ENCODE results near the gene JRKL. TPM values are rescaled to one million over a fixed set of nuclear protein-coding genes. Genes with fewer than 3 reads are reported as not detected.

The JRKL gene
- total and polyA plus RNA-seq, 2 of the 13 experiments (the other 11 are each of a cell fraction or from before 2014, with no cell fraction given), result 3.2 to 4.5 TPM

DNA sequence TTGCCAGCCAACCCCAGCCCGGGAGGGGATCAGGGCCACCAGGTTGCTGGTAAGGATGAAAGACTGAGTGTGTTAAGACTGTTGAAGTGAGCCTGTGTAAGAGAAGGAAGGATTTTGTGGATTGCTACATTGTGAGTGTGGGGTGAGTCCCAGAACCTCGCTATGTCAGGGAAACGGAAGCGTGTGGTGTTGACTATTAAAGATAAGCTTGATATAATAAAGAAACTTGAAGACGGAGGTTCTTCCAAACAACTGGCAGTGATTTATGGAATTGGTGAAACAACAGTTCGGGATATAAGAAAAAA is 627 bp downstream of the JRKL start (continued):
- TF ChIP-seq ZBTB42 (CRISPR knock-in tag; IDR thresholded peaks at IDR 0.05) (no peak), SYNCRIP (IDR thresholded peaks at IDR 0.05; ENCODE audit: insufficient read depth, low read depth, low read length) (no peak), ZNF569 (CRISPR knock-in tag; IDR thresholded peaks at IDR 0.05; ENCODE audit: borderline replicate concordance) (no peak), STAG1 (CRISPR knock-in tag; IDR thresholded peaks at IDR 0.05) (no peak), NR2F2 (IDR thresholded peaks at IDR 0.05; ENCODE audit: borderline replicate concordance, low read depth) (no peak)
- TF ChIP-seq, protein P1, sequence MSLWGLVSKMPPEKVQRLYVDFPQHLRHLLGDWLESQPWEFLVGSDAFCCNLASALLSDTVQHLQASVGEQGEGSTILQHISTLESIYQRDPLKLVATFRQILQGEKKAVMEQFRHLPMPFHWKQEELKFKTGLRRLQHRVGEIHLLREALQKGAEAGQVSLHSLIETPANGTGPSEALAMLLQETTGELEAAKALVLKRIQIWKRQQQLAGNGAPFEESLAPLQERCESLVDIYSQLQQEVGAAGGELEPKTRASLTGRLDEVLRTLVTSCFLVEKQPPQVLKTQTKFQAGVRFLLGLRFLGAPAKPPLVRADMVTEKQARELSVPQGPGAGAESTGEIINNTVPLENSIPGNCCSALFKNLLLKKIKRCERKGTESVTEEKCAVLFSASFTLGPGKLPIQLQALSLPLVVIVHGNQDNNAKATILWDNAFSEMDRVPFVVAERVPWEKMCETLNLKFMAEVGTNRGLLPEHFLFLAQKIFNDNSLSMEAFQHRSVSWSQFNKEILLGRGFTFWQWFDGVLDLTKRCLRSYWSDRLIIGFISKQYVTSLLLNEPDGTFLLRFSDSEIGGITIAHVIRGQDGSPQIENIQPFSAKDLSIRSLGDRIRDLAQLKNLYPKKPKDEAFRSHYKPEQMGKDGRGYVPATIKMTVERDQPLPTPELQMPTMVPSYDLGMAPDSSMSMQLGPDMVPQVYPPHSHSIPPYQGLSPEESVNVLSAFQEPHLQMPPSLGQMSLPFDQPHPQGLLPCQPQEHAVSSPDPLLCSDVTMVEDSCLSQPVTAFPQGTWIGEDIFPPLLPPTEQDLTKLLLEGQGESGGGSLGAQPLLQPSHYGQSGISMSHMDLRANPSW (CRISPR knock-in tag; IDR thresholded peaks at IDR 0.05; ENCODE audit: borderline replicate concordance), result no peak
- TF ChIP-seq, protein P2, sequence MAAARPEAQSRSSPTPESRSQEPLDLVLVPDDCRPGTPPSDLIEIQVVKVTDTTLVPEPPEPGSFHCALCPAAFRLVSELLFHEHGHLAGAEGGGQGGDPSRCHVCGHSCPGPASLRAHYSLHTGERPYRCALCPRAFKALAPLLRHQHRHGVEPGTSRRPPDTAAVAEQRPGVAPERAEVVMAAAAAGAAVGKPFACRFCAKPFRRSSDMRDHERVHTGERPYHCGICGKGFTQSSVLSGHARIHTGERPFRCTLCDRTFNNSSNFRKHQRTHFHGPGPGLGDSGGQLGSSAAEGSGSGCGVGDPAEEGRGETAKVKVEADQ (CRISPR knock-in tag; IDR thresholded peaks at IDR 0.05; ENCODE audit: borderline replicate concordance), result 0 out of 2 replicates have a peak, but pooled peaks have one; percentile 12

DNA sequence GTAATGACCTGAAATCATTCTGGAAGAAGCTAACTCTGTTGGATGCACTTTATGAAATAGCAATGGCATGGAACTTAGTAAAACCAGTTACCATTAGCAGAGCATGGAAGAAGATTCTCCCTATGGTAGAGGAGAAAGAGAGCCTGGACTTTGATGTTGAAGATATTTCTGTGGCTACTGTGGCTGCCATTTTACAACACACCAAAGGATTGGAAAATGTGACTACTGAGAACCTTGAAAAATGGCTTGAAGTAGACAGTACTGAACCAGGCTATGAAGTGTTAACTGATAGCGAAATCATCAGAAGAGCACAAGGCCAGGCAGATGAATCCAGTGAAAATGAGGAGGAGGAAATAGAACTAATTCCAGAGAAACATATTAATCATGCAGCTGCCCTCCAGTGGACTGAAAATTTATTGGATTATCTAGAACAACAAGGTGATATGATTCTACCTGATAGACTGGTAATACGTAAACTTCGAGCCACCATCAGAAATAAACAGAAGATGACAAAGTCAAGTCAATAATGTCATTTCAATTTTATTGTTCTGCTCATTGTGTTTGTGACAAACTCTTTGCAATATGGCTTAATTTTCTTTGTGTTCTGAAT is 2.0 kb downstream of the JRKL start:
- no peak overlapping the region for H3K9ac ChIP-seq (ENCODE audit: insufficient read depth, low read depth, low read length)
- no peak for FAIRE-seq
- in situ Hi-C loops (cut with HindIII; ENCODE audit: extremely low pct_ligation_motif_present, low pct_unique_long_range_greater_than_20kb), result loop anchor here (10.0 kb wide), 1 partner anchor 557 kb away; no protein-coding TSS in a partner anchor

More for the DNA sequence above, 2.0 kb downstream of the JRKL start:
- Histone ChIP-seq H3K36me3 (replicated peaks in 1 of 2; ENCODE audit: control insufficient read depth in 1 of 2, insufficient read depth in 2 of 2, low read length in 2 of 2) (no peaks in the 10 kb centered on the region), H3K79me2 (ENCODE audit: insufficient read depth, low read length) (peaks cover 36% of the 10 kb centered on the region), H2AFZ (ENCODE audit: low read length) (no peak overlapping the region), H3K27ac (ENCODE audit: extremely low read length, insufficient read depth, low read length) (no peak overlapping the region), H3K4me1 (ENCODE audit: insufficient read depth, low read length) (peaks cover 43% of the 10 kb centered on the region), H3K4me2 (ENCODE audit: low read depth, low read length) (0 out of 2 replicates have a peak overlapping the region, but pooled peaks have one; percentile 13), H3K27me3 (ENCODE audit: control insufficient read depth in 1 of 2, insufficient read depth in 2 of 2, low read length in 2 of 2) (no peaks in the 10 kb centered on the region), H3K4me3 (replicated peaks in 1 of 3; ENCODE audit: insufficient read depth in 1 of 3, low read depth in 2 of 3, low read length in 3 of 3) (no peak overlapping the region), H4K20me1 (ENCODE audit: insufficient read depth, low read length) (no peaks in the 10 kb centered on the region), H3K9me3 (ENCODE audit: low read length) (peaks cover 11% of the 10 kb centered on the region; the same call in 1 of the 2 replicates)
- WGBS (ENCODE audit: low lambda C conversion rate), result 98% methylated on average over 3 of the region's 3 CpGs
- DNase-seq (ENCODE audit: low spot score), result no peak
- intact Hi-C loops (cut with micrococcal nuclease; ENCODE audit: unreplicated experiment), result loop anchor here (2.0 kb wide), 1 partner anchor 337 kb away; no protein-coding TSS in a partner anchor
- TF ChIP-seq, protein P3, sequence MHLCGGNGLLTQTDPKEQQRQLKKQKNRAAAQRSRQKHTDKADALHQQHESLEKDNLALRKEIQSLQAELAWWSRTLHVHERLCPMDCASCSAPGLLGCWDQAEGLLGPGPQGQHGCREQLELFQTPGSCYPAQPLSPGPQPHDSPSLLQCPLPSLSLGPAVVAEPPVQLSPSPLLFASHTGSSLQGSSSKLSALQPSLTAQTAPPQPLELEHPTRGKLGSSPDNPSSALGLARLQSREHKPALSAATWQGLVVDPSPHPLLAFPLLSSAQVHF (CRISPR knock-in tag; IDR thresholded peaks at IDR 0.05), result no peak
- TF ChIP-seq ZNF644 (CRISPR knock-in tag; IDR thresholded peaks at IDR 0.05; ENCODE audit: low read depth), result 0 out of 2 replicates have a peak, but pooled peaks have one; percentile 10
- no peak for TF ChIP-seq NFE2L2 (IDR thresholded peaks at IDR 0.05; ENCODE audit: low read length)
- no peak for TF ChIP-seq GTF3A (CRISPR knock-in tag; conservative IDR thresholded peaks at IDR 0.05)
- TF ChIP-seq CHD2 (IDR thresholded peaks at IDR 0.05; ENCODE audit: low read depth, low read length), result no peak
- TF ChIP-seq, protein P4, sequence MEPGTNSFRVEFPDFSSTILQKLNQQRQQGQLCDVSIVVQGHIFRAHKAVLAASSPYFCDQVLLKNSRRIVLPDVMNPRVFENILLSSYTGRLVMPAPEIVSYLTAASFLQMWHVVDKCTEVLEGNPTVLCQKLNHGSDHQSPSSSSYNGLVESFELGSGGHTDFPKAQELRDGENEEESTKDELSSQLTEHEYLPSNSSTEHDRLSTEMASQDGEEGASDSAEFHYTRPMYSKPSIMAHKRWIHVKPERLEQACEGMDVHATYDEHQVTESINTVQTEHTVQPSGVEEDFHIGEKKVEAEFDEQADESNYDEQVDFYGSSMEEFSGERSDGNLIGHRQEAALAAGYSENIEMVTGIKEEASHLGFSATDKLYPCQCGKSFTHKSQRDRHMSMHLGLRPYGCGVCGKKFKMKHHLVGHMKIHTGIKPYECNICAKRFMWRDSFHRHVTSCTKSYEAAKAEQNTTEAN (CRISPR knock-in tag; conservative IDR thresholded peaks at IDR 0.05), result 0 out of 2 replicates have a peak, but pooled peaks have one; percentile 22
- TF ChIP-seq ZNF652 (CRISPR knock-in tag; IDR thresholded peaks at IDR 0.05; ENCODE audit: borderline replicate concordance, low read depth), result peak; percentile 37; the same call in 1 of the 2 replicates
- TF ChIP-seq SAFB2 (CRISPR knock-in tag; IDR thresholded peaks at IDR 0.05; ENCODE audit: borderline replicate concordance, low read depth), result peak; percentile 70; the same call in 1 of the 2 replicates
- no peak for ATAC-seq
- POLR2A ChIA-PET, result no interaction called here
- no TSS peak for BruUV-seq (replicated peaks)
- CTCF ChIA-PET (ENCODE audit: low intra/inter-chr PET ratio, low total read pairs), result no interaction called here

All from HepG2 (cell line).